ENCODE results near the gene FRS3.

The FRS3 gene

GRCh38 chr6:41727705-41728072 lies 52.0 kb downstream of the FRS3 start:
- no CpG with 5 or more reads among the region's 3 CpGs for WGBS (ENCODE audit: extremely low coverage, insufficient coverage, low lambda C conversion rate)

GRCh38 chr6:41726876-41727275 lies 52.8 kb downstream of the FRS3 start:
- Histone ChIP-seq H3K79me2 (ENCODE audit: control insufficient read depth, insufficient read depth, low read length) (no peaks in the 10 kb centered on the region), H3K79me1 (ENCODE audit: low read length) (no peaks in the 10 kb centered on the region), H2AK5ac (ENCODE audit: low read length) (no peak overlapping the region), H3K4me1 (ENCODE audit: control insufficient read depth, low read depth, low read length) (peaks cover 6% of the 10 kb centered on the region), H2BK120ac (ENCODE audit: low read depth, low read length) (no peak overlapping the region), H3K36me3 (ENCODE audit: control insufficient read depth, insufficient read depth, low read length) (no peaks in the 10 kb centered on the region), H3K4ac (ENCODE audit: low read depth, low read length) (no peak overlapping the region), H3K27ac (ENCODE audit: low read depth, low read length) (no peak overlapping the region), H2BK5ac (ENCODE audit: low read length) (no peak overlapping the region), H3K9ac (ENCODE audit: low read length) (no peak overlapping the region), H3K27me3 (ENCODE audit: insufficient read depth, low read length, poor library complexity) (no peaks in the 10 kb centered on the region), H3K18ac (ENCODE audit: low read length) (no peak overlapping the region), H4K5ac (ENCODE audit: low read length) (no peak overlapping the region), H3K23ac (ENCODE audit: low read length) (no peak overlapping the region), H2BK15ac (replicated peaks; ENCODE audit: low read depth) (no peak overlapping the region), H4K8ac (ENCODE audit: low read depth, low read length) (no peak overlapping the region), H3K4me3 (ENCODE audit: low read length) (no peak overlapping the region), H3K56ac (ENCODE audit: low read length) (no peak overlapping the region), H3K4me2 (ENCODE audit: low read length) (no peak overlapping the region)
- DNase-seq = no peak
- no CpG with 5 or more reads among the region's 7 CpGs for WGBS (ENCODE audit: extremely low coverage, insufficient coverage, low lambda C conversion rate)

More at GRCh38 chr6:41727705-41728072, 52.0 kb downstream of the FRS3 start:
- H3K4me2 ChIP-seq (ENCODE audit: low read length) = no peak overlapping the region
- no peak overlapping the region for H3K18ac ChIP-seq (ENCODE audit: low read length)
- H4K8ac ChIP-seq (ENCODE audit: low read depth, low read length) = no peak overlapping the region
- H2BK120ac ChIP-seq (ENCODE audit: low read depth, low read length) = no peak overlapping the region
- no peak overlapping the region for H2BK5ac ChIP-seq (ENCODE audit: low read length)
- H3K56ac ChIP-seq (ENCODE audit: low read length) = no peak overlapping the region
- no peak overlapping the region for H3K4ac ChIP-seq (ENCODE audit: low read depth, low read length)
- H3K36me3 ChIP-seq (ENCODE audit: control insufficient read depth, insufficient read depth, low read length) = no peaks in the 10 kb centered on the region
- H3K4me1 ChIP-seq (ENCODE audit: control insufficient read depth, low read depth, low read length) = peaks cover 9% of the 10 kb centered on the region
- H2BK15ac ChIP-seq (replicated peaks; ENCODE audit: low read depth) = no peak overlapping the region
- no peak overlapping the region for H3K23ac ChIP-seq (ENCODE audit: low read length)
- H3K9ac ChIP-seq (ENCODE audit: low read length) = no peak overlapping the region
- no peak overlapping the region for H2AK5ac ChIP-seq (ENCODE audit: low read length)
- no peaks in the 10 kb centered on the region for H3K79me2 ChIP-seq (ENCODE audit: control insufficient read depth, insufficient read depth, low read length)
- H3K79me1 ChIP-seq (ENCODE audit: low read length) = no peaks in the 10 kb centered on the region
- H4K5ac ChIP-seq (ENCODE audit: low read length) = no peak overlapping the region
- no peaks in the 10 kb centered on the region for H3K27me3 ChIP-seq (ENCODE audit: insufficient read depth, low read length, poor library complexity)
- no peak overlapping the region for H3K4me3 ChIP-seq (ENCODE audit: low read length)
- no peak overlapping the region for H3K27ac ChIP-seq (ENCODE audit: low read depth, low read length)
- no peak for DNase-seq

GRCh38 chr6:41724586-41725501 lies 54.9 kb downstream of the FRS3 start:
- H3K27ac ChIP-seq (ENCODE audit: low read depth, low read length) = no peak overlapping the region
- no peaks in the 10 kb centered on the region for H3K79me1 ChIP-seq (ENCODE audit: low read length)
- H3K4me3 ChIP-seq (ENCODE audit: low read length) = no peak overlapping the region
- no peak for DNase-seq
- no peak overlapping the region for H2AK5ac ChIP-seq (ENCODE audit: low read length)
- H2BK120ac ChIP-seq (ENCODE audit: low read depth, low read length) = no peak overlapping the region
- peak overlapping the region; percentile 19 for H3K56ac ChIP-seq (ENCODE audit: low read length)
- H2BK5ac ChIP-seq (ENCODE audit: low read length) = no peak overlapping the region
- H3K4me2 ChIP-seq (ENCODE audit: low read length) = no peak overlapping the region
- no peak overlapping the region for H3K4ac ChIP-seq (ENCODE audit: low read depth, low read length)
- no peak overlapping the region for H3K9ac ChIP-seq (ENCODE audit: low read length)
- H4K8ac ChIP-seq (ENCODE audit: low read depth, low read length) = no peak overlapping the region
- peaks cover 6% of the 10 kb centered on the region for H3K4me1 ChIP-seq (ENCODE audit: control insufficient read depth, low read depth, low read length)
- no peaks in the 10 kb centered on the region for H3K27me3 ChIP-seq (ENCODE audit: insufficient read depth, low read length, poor library complexity)
- no peak overlapping the region for H2BK15ac ChIP-seq (replicated peaks; ENCODE audit: low read depth)
- H3K18ac ChIP-seq (ENCODE audit: low read length) = no peak overlapping the region
- no peak overlapping the region for H4K5ac ChIP-seq (ENCODE audit: low read length)
- no CpG with 5 or more reads among the region's 13 CpGs for WGBS (ENCODE audit: extremely low coverage, insufficient coverage, low lambda C conversion rate)
- H3K79me2 ChIP-seq (ENCODE audit: control insufficient read depth, insufficient read depth, low read length) = no peaks in the 10 kb centered on the region
- H3K36me3 ChIP-seq (ENCODE audit: control insufficient read depth, insufficient read depth, low read length) = no peaks in the 10 kb centered on the region
- H3K23ac ChIP-seq (ENCODE audit: low read length) = no peak overlapping the region

- DNase-seq = no peak
- Histone ChIP-seq H2BK5ac (ENCODE audit: low read length) (no peak overlapping the region), H3K79me2 (ENCODE audit: control insufficient read depth, insufficient read depth, low read length) (no peaks in the 10 kb centered on the region), H3K79me1 (ENCODE audit: low read length) (no peaks in the 10 kb centered on the region), H3K4me2 (ENCODE audit: low read length) (no peak overlapping the region), H3K9ac (ENCODE audit: low read length) (no peak overlapping the region), H3K18ac (ENCODE audit: low read length) (no peak overlapping the region), H3K36me3 (ENCODE audit: control insufficient read depth, insufficient read depth, low read length) (no peaks in the 10 kb centered on the region), H4K5ac (ENCODE audit: low read length) (no peak overlapping the region), H2BK15ac (replicated peaks; ENCODE audit: low read depth) (no peak overlapping the region), H2AK5ac (ENCODE audit: low read length) (no peak overlapping the region), H3K56ac (ENCODE audit: low read length) (no peak overlapping the region), H3K23ac (ENCODE audit: low read length) (no peak overlapping the region), H4K8ac (ENCODE audit: low read depth, low read length) (no peak overlapping the region), H2BK120ac (ENCODE audit: low read depth, low read length) (no peak overlapping the region), H3K4me1 (ENCODE audit: control insufficient read depth, low read depth, low read length) (peaks cover 6% of the 10 kb centered on the region), H3K4me3 (ENCODE audit: low read length) (no peak overlapping the region), H3K27ac (ENCODE audit: low read depth, low read length) (no peak overlapping the region), H3K4ac (ENCODE audit: low read depth, low read length) (no peak overlapping the region), H3K27me3 (ENCODE audit: insufficient read depth, low read length, poor library complexity) (no peaks in the 10 kb centered on the region)
- no CpG with 5 or more reads among the region's 7 CpGs for WGBS (ENCODE audit: extremely low coverage, insufficient coverage, low lambda C conversion rate)
Measured at GRCh38 chr6:41724228-41724580, 55.5 kb downstream of the FRS3 start.

- Histone ChIP-seq H3K79me2 (ENCODE audit: control insufficient read depth, insufficient read depth, low read length) (no peaks in the 10 kb centered on the region), H2BK5ac (ENCODE audit: low read length) (peak overlapping the region; percentile 19), H3K4me1 (ENCODE audit: control insufficient read depth, low read depth, low read length) (peaks cover 6% of the 10 kb centered on the region), H3K4ac (ENCODE audit: low read depth, low read length) (no peak overlapping the region), H3K36me3 (ENCODE audit: control insufficient read depth, insufficient read depth, low read length) (no peaks in the 10 kb centered on the region), H3K4me2 (ENCODE audit: low read length) (no peak overlapping the region), H3K9ac (ENCODE audit: low read length) (peak overlapping the region; percentile 31), H3K23ac (ENCODE audit: low read length) (peak overlapping the region; percentile 19), H3K18ac (ENCODE audit: low read length) (no peak overlapping the region), H3K27me3 (ENCODE audit: insufficient read depth, low read length, poor library complexity) (no peaks in the 10 kb centered on the region), H2AK5ac (ENCODE audit: low read length) (peak overlapping the region; percentile 55), H3K27ac (ENCODE audit: low read depth, low read length) (no peak overlapping the region), H3K56ac (ENCODE audit: low read length) (peak overlapping the region; percentile 57), H3K4me3 (ENCODE audit: low read length) (no peak overlapping the region), H2BK15ac (replicated peaks; ENCODE audit: low read depth) (no peak overlapping the region), H2BK120ac (ENCODE audit: low read depth, low read length) (no peak overlapping the region), H4K8ac (ENCODE audit: low read depth, low read length) (no peak overlapping the region), H3K79me1 (ENCODE audit: low read length) (no peaks in the 10 kb centered on the region), H4K5ac (ENCODE audit: low read length) (no peak overlapping the region)
- WGBS (ENCODE audit: extremely low coverage, insufficient coverage, low lambda C conversion rate) = no CpG with 5 or more reads among the region's 21 CpGs
- peak; percentile 65 for DNase-seq
Measured at GRCh38 chr6:41723530-41724227, 56.0 kb downstream of the FRS3 start.
